IPS-11a (cell line): ENCODE data around the gene TRPC4AP.
A peak's percentile ranks its signal among the peaks of the same experiment; 100 is the strongest.

ENCODE experiments used
- H3K4me3 ChIP-seq: one replicate; pipeline ENCODE4 v1.5.1; 2013; ENCODE audit warnings: low read depth, low read length, control low read depth

The TRPC4AP gene

DNA sequence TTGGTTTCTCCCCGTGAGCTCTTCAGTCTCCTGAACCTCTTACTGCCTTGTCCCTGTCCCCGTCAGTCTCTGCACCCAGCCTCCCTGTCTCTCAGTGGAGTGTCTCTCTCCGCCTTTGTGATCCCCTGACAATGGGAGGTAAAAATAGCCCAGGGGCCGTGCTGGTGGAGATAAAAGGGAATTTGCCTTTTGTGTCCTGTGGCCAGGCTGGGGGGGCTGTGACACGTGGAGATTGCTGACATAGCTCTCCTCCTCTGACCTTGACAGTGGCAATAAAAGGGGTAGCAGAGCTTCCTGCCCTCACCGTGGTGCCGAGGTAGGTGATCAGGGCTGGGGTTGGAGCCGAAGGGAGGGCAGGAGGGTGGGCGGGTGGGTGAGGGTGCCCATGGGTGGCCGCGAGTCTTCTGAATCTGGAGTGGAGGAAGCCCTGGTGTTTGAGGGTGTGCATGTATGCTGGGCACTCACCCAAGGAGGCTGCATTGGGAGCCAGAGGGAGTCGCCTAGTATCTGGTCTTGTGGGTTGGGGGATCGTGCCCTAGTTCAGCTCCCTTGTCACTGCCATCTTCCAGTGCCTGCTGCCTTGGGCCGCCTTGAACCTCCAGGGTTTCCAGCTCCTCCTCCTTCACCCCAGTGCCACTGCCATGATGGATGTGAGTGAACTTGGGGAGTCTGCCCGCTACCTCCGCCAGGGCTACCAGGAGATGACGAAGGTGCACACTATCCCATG, 115.1 kb downstream of the TRPC4AP start:
- no peak overlapping the region for H3K4me3 ChIP-seq

DNA sequence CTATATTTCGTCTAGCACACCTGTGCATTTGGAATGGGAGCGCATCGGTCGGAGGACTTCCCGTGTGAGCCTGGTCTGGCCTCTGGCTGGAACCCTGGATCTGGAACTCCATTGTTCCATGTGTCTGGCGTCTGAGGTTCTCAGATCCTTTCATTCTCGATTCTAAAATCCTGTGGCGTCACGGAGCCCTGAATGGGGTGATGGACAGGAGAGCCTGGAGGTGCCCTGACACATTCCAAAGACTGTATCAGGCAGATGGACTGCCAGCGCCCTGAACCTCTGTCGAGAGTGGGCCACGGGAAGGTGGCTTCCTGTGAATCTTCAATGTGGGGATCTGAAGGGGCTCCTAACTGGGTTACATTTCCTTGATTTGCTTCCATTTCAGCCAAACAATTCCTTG, 116.3 kb downstream of the TRPC4AP start:
- H3K4me3 ChIP-seq, result no peak overlapping the region

DNA sequence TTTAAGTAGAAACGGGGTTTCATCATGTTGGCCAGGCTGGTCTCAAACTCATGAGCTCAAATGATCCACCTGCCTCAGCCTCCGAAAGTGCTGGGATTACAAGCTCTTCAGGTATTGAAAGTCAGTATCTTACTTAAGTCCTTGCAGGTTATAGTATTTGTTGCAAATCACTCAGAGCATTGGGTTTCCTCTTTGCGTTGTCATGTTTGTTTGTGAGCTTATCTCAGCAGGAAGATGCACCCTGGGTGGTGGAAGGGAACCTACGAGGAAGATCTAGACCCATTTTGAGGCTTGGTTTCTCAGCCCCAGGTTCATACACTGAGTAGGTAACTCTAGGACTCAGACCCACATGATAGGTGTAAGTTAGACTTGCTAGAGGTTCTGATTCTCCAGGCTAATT, 118.4 kb downstream of the TRPC4AP start:
- no peak overlapping the region for H3K4me3 ChIP-seq

DNA sequence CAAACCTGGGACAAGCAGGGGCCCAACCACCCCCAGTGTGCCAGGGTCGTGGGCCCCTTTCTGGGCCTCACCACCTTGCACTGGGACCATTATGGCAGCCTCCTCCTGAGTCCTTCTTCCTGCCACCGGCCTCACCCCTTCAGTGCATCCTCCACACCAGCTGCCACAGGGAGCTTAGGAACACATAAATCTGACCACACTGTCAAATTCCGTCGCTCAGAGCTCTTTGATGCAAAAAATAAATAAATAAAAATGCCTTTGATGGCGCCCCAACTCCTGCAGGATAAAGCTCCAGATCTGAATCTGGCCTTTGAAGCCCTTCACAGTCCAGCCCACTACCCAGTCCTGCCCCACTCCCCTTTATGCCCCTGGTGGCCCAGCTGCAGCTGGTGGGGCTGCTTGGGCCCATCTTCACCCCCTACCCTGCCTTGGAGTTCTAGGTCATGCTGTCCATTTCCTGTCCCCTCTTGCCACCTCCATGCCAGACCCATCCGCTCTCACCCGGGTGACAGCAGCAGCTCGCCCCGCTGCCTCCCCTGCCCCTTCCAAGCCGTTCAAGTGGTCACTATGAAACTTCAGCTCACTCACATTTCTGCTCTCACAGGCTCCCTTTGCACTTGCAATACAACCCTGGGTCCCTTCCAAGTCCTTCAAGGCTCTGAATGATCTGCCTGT, 120.9 kb downstream of the TRPC4AP start:
- no peak overlapping the region for H3K4me3 ChIP-seq

DNA sequence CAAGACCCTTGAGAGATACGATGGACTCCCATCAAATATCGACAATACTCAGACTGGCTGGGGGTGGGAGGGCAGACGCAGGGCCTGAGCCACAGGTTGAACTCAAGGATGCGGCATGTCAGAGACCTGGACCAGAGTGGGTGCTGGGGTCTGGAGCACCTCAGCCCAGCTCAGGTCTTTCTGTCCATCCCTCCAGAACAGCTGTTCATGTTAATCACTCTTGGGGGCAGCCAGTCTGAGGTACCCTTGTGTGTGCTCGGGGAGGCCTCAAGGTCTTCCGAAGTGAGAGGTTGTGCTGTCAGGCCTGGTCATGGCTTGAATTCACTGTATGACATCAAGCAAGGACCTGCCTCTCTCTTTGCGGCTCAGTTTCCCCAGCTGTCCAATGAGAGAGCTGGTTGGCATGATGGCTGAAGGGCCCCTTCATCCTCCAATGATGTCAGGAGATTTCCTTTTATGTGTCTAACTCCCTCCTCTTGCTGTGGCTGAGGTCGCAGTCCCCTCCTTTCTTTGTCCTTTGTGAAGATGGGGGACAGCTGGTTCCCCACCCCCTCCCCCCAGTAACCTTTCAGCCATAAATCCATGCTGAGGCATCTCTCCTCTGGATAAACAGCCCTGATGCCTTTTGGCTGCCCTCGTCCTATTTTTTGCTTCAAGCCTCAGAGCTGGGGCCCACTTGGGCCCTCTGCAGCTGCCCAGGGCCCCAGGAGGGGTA, 121.6 kb downstream of the TRPC4AP start:
- no peak overlapping the region for H3K4me3 ChIP-seq

DNA sequence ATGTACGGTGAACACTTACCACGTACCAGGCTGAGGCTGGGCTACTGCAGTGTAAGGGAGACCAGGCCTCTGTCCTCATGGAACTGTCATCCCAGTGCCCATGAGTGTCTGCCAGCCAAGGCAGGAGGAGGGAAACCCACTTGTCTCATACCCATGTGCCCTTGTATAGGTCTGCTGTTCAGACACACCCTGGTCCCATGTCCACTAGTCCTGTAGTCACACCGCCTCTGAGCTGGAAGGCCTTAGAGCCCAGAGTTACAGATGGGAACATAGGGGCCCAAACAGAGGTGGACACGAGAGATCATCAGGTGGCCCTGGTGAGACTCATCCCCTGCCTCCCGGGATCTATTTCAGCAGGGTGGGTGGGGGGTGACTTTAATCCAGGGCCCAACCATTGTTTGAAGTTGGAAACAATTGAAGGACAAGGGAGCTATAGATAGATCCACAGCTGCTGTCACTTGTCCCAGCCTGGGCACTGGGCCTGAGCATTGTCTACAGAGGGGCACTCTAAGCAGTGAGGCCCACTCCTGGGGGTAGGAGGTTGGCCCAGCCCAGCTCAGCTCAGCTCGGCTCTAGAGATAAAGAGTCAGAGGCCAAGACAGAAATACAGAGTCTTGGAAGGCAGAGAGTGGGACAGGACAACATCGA, 122.3 kb downstream of the TRPC4AP start:
- no peak overlapping the region for H3K4me3 ChIP-seq

DNA sequence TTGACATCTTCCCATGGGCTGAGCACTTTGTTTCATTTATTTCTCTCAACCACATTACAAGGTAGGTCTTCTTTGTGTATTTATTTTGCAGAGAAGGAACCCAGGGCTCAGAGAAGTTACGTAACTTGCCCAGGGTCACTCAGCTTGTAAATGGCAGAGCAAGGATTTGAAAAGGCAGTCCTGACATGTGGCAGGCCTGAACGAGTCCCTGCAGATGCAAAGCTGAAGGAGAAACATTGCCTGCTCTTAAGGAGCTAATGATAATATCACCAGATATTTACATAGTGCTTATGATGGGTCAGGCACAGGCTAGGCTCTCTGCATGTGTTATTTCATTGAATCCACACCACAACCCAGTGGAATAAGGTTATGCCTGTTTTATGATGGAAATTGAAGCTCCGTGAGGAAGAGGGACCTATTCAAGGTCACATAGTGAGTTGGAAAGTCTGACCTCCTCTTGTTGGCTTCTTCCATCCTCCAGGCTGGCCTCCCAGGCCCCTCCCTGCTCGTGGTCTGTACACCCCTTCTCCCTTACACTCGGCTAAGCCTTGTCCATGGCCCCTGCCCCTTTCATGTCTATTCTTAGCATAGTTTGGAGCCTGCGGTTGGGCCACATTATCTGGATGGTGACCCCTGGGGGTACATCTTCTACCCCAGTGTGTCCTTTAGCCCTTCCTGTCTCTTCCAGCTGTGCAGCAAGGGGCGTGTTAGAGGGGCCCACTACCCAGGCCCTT, 124.4 kb downstream of the TRPC4AP start:
- H3K4me3 ChIP-seq, result no peak overlapping the region

DNA sequence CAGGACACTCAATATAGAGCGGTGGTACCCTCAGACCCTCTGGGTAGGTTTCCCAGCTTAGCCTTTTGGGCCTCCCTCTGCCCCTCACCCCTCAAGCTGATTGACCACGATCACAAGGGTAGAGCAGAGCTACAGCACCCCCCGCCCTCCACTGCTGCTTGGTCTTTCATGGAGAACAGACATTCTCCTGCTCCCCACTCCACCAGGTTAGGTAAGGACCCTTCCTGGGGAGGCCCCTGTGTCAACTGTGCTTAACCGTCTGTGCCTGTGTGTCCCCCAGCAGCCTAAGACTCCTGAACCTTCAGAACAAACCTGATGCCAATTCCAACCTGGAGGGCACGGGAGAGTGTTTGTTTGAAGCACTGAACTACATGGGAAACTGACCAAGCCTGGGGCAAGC, 125.2 kb downstream of the TRPC4AP start:
- no peak overlapping the region for H3K4me3 ChIP-seq

DNA sequence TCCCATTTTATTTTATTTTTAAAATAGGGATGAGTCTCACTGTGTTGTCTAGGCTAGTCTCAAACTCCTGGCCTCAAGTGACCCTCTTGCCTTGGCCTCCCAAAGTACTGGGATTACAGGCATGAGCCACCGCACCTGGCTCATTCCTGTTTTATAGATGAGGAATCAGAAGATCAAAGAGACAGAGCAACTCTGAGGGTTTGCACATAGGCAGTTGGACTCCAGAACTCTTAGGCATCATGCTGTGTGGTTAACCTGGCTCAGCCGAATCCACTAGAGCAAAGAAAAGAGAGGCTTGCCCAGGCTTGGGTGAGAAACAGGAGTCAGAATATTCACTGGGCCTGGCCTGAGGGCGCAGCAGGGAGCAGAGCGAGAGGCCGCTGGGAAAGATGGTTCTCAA, 127.6 kb downstream of the TRPC4AP start:
- H3K4me3 ChIP-seq, result no peak overlapping the region

DNA sequence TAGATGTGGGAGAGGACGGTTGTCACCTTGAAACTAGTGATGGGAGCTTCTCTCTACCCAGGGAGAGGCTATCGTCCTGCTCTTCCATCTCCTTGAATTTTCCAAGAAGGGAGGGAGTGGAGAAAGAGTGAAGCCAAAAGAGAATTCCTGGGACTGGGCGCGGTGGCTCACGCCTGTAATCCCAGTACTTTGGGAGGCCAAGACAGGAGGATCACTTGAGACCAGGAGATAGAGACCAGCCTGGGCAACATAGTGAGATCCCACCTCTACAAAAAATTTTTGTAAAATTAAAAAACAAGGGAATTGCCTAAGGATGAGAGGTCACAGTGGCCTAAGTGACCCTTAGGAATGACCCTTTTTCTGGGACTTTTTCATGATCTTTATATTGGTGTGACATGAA, 128.1 kb downstream of the TRPC4AP start:
- no peak overlapping the region for H3K4me3 ChIP-seq

DNA sequence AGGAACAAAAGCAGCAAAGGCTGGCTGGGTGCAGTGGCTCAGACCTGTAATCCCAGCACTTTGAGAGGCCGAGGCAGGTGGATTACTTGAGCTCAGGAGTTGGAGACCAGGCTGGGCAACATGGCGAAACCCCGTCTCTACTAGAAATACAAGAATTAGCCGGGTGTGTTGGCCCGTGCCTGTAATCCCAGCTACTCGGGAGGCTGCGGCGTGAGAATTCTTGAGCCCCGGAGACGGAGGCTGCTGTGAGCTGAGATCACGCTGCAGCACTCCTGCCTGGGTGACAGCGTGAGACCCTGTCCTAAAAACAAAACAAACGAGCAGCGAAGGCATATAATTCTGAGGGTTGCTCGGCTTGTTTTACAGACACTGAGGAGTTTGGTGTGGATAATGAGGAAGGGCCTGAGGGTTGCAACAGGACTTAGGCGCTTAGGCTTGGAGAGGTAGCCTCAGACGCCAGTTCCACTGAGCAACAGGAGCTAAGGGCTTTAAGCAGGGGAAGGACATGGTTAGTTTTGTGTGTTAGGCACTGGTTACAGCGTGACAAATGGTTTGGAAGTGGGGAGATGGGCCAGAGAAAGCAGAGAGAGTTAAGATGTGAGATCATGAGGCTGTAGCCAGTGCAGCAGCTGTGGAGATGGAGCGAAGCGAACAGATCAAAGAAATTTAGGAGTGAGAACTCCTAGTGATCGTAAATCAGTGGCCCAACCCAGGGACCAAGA, 135.7 kb downstream of the TRPC4AP start:
- H3K4me3 ChIP-seq, result no peak overlapping the region

DNA sequence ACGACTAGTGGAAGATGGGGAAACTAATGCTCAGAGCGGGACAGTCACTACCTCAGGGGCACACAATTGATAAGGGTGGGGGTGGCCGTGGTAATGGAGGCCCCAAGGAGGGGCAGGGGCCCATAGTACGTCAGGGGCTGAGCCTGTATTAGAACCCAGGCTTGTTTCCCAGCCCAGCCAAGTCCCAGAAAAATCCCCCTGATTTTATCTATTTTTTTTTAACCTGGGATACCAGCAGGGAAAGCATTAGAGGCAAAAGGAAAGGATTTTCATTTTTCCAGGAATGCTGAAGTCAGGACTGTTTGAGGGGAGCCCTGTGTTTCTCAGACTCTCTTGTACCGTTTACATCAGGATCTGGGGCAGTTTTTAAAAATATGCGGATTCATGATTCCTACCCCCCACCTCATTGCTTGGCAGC, 136.6 kb downstream of the TRPC4AP start:
- H3K4me3 ChIP-seq, result peak overlapping the region; percentile 36

DNA sequence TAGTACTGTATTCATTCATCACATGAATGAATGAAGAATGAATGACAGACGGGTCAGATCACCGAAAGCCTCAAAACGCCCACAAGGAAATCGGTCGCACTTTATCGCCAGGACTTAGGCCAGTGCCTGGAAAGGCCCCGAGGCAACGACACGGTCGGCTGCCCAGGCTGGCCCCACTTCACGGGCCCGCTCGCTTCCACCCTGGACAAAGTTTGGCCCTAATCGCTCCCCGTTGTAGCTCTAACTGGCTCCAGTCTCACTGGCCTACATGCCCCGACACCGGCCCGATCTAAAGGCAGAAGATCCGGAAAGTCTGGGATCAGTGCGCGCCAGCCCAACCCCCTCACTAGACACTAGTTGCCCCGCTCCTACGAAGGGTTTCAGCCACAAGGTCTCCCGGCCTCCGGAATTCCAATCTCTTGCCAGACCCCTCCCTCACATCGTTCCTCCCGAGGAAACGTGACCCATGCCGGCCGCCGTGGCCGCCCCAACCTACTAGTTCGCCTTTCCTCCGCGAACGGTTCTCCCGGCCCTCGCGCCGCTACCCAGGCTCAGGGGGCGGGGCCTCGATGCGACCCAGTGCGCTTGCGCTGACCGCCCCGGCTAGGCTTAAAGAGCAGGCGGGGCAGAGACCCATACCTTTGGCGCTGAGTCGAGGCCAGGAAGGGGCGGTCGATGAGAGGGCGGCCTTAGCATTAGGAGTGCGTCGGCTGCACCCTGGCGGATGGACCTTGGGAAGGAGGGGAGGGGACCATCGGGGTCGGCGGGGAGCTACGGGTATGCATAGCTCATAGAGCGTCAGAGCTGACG, 137.2 kb downstream of the TRPC4AP start, which contains the start of the genes GSS and MYH7B:
Gene GSS (minus strand): TSS at position 576 of the 810 bp plus-strand sequence. CDS start 3,954 bp downstream, outside the sequence.
Gene MYH7B (plus strand): TSS at position 638 of the 810 bp plus-strand sequence. CDS start 22,138 bp downstream, outside the sequence.
- H3K4me3 ChIP-seq, result peak within 1 kb of the TSS; percentile 83

DNA sequence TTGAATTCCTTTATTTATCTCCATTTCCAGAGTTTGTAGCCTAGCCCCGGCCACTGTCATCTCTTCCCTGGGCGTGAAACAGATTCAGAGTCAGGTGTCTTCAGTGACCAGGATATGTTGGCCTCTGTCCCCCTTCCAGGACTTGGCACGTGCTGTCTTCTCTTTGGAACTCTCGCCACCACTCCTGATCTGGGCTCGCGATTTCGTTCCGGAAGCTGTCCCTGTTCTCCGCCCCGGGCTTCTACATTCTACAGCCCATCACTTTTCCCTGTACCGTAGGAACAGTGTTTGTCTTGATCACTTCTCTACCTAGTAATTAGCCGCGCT, 137.7 kb downstream of the TRPC4AP start:
- peak overlapping the region; percentile 83 for H3K4me3 ChIP-seq

DNA sequence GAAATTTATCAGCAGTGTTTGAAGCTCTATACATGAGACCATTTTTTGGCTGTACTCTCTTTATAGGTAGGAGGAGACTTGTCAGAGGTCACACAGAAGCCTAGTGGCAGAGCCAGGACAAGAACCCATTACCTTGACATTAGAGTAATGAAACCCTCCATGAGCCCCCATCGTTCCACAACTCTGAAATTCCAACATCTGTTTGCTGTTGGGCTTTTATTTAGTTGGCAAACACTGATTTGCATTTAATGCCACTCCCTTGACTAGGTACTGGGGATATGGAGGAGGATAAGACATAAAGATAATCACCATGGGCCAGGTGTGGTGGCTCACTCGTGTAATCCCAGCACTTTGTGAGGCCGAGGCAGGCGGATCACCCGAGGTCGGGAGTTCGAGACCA, 138.6 kb downstream of the TRPC4AP start:
- no peak overlapping the region for H3K4me3 ChIP-seq

DNA sequence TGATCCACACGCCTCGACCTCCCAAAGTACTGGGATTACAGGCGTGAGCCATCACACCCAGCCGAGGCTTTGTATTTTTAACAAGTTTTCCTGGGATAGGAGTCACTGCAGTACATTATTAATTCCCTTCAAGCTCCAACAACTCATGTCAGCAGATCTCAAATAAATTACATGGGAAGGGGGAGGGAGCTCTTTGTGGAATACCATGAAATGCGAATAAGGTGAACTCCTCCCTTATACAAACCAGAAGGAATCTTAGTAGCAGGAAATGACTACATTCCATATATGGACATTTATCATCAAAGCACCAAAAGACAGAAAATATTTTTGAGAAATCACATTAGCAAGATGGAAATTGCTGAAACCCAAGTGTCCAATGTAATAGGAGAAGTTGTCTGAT, 139.9 kb downstream of the TRPC4AP start:
- H3K4me3 ChIP-seq, result no peak overlapping the region
